HG02798 (cell line): ENCODE measurements around the gene CTRB2.
A peak's percentile ranks its signal among the peaks of the same experiment; 100 is the strongest.
"Not testable (repeated sequence)": the region's sequence is repeated elsewhere in the genome, so short reads cannot be mapped to it uniquely, and the experiment has no call there.

ENCODE experiments used
- ATAC-seq: cut with Tn5 transposase; IDR thresholded peaks from one replicate; pipeline ENCODE4 v1.9.1; 2021; ENCODE audit warnings: mild to moderate bottlenecking; ENCODE audit not compliant: unreplicated experiment, poor library complexity

The CTRB2 gene

DNA sequence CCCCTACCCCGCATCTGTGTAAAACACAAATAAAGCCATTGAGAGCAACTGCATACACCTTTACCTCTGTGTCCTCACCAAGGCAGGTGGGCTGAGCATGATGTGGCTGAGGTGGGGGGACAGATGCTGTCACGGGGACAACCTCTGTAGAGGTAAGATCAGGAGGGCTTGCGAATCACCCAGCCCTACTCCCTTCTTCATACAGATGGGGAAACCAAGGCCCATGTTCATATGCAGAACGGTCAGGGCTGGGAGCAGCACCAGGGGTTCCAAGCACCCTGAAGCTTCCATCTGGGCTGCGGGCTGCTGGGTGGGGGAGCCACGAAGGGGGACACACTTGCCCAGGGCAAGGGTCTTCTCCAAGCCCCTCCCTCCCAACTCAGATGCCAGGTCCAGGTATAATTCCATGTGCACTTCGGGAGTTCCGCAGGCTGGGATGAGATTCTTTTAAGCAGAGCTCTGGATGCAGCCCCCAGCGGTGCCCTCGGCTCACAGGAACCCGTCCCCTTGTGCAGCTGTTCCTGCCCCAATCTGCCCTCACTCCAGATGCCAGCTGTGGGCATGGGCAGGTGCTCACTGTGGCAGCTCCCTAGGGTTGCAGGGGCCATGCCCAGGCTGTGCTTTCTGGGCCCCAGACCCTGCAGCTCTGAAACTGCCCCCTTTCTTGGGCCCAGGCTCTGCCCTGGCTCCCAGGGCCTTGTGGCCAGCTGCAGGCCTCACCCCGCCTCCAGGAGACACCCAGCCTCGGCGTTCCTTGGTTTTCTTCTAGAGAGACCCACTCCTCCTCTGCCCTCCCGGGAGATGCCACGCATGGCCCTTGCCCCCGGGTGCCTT, 21.4 kb upstream of the CTRB2 start:
- ATAC-seq: no peak

DNA sequence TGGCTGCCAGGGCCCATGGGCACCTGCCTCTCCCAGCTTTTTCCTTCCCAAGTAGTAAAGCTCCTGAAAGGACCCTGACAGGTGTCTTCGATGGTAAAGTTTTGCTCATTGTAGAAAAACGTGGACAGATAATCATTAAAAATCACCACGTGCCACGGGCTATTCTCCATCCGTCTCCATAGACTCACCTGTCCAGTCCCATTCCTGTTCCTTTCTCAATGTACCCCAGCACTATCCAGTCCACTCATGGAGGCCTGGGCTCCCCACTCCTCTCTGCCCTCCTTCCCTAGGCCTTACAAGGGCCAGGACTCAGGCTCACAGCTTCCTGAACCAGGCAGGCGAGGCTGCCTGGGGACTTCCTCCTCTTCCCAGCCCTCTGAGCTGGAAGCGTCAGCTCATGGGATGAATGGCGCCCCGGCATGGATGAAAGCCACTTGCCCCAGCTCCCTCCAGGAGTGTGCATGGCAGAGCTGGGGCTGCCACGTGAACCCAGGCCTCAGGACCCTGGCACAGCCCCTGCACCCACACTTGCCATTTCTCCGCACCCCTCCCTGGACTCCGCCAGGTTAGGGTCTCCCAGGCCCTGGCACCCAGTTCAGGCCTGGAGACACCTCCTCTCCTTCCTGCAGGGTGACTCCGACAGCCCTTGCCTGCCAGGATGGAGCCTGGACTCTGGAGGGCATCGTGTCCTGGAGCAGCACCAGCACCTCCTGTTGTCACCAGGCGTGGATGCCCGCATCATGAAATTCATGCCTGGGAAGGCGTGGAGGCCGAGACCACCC, 20.6 kb upstream of the CTRB2 start:
- ATAC-seq: no peak

DNA sequence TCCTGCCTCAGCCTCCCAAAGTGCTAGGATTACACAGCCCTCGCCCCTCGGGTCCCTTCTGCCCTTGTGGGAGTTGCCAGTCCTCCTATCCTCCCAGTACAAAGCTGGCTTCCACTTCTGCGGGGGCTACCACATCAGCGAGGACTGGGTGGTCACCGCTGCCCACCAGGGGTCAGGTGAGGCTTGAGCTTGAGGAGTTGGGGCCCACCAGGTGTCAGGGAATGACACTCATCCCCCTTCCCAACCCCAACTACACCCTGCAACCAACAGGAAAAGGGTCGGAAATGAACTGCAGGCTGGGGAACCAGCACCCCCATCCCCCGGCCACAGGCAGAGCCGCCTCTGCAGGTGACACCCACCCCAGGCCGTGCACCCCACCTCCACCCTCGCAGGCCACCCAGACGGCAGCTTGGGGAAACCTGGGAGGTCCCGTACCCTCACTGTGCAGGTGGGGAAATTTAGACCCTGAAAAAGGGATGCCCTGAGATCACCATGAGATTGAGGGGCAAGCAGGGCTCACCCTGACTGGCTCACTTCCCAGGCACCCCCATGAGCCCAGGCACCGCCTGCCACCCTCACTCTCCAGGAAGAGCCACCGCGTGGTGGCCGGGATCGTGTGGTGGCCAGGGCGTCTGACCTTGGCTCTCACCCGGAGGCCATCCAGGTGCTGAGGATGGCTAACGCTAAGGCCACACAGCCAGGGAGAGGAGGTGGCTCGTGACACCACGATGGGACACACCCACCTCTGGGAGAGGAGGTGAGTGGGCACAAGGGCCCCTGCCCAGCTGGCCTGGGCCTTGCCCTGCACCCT, 19.8 kb upstream of the CTRB2 start:
- ATAC-seq: no peak

DNA sequence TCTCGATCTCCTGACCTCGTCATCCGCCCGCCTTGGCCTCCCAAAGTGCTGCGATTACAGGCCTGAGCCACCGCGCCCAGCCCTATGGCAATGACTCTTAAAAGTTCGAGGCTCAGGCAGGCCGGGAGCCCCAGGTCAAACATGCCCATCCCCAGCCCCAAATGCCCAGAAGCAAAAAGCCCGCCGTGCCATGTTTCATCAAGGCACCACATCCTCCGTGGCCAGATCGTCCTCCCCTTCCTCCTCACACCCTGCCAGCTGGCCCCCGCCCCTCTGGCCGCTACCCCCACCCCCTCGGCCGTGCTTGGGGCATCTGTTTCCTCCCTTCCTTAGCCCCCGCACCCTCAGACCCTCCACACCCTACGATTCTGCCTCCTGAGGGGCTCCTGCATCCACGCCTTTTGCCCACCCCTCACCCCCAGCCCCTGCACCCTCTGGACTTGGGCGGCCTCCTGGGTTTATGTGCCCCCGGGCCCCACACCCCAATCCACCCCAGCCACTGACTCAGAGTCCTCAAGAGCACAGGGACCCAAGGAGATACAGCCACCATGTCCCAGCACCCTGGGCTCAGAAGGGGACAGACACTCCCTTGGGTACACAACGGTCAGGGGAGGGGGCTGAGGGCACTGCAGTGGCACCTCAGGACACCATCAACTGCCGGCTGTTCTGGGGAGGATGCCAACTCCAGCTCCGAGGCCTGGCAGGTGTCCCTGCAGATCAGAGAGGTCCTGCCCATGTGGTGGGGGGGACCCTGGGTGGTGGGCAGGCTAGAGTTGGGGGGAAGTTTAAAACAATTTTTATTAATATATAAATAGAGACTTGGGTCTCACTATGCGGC, 18.9 kb upstream of the CTRB2 start:
- no peak for ATAC-seq

- no peak for ATAC-seq
These were observed 18.1 kb upstream of the CTRB2 start for GRCh38 chr16:75225092-75225491.

- ATAC-seq: no peak
These were observed 17.5 kb upstream of the CTRB2 start for GRCh38 chr16:75224306-75225082.

GRCh38 chr16:75223129-75223528, 16.2 kb upstream of the CTRB2 start:
- not testable (repeated sequence) for ATAC-seq

GRCh38 chr16:75222271-75222783, 15.4 kb upstream of the CTRB2 start:
- ATAC-seq: no peak

GRCh38 chr16:75219838-75220237, 12.9 kb upstream of the CTRB2 start:
- ATAC-seq: peak; percentile 60

DNA sequence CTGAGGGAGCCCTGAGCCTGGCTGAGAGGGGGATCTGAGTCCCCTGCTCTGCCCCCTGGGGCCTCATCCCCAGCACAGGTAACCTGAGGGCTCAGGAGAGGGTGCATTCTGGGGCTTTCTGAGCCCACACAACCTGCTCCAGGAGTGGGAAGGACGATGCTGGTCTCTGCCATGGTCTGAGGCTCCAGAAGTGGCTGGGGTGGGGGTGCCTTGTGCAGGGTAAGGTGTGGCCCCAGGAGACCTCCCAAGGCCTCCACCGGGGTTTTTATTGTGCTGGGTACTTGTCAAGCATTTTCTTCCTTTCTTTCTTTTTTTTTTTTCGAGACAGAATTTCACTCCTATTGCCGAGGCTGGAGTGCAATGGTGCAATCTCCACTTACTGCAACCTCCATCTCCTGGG, 12.1 kb upstream of the CTRB2 start:
- ATAC-seq: no peak

DNA sequence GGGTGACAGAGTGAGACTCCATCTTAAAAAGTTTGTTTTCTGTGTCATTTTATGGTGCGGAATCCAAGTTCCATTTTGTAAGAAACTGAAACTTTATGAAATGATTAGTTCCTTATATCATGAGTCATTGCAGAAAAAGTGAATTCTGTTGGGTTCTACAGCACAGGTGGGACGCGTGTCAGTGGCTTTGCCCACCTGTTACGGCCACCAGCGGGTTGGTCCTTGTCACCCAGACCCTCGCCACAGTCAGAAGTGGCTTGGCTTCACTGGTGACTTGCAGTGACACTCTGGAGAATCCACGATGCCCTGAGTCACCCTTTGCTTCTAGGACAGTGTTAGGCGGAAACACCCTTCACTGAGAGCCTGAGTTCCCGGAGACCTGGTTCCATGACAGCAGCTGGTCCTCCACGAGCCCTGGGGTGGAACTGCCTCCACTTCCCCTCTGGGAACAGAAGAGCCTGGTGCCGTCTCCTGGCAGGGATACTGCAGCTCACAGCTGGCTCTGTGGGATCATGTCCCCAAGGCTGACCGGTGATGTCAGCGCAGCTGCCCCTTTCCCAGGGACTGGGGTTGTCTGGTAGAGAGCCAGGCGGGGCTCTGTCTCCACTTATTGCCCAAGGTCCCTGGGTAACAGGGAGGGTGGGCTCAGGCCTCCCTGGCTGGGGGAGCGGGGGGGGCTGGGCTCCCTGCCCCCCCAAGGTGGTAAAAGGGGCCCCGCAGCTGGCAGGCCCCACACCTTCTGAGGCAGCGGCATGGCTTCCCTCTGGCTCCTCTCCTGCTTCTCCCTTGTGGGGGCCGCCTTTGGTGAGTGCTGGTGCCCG, 11.5 kb upstream of the CTRB2 start, which contains the start of gene CTRB1:
TSS of gene CTRB1 (plus strand) at position 733 of the 821 bp plus-strand sequence. CDS start at position 753, 20 bp downstream.
- ATAC-seq: peak; percentile 53

DNA sequence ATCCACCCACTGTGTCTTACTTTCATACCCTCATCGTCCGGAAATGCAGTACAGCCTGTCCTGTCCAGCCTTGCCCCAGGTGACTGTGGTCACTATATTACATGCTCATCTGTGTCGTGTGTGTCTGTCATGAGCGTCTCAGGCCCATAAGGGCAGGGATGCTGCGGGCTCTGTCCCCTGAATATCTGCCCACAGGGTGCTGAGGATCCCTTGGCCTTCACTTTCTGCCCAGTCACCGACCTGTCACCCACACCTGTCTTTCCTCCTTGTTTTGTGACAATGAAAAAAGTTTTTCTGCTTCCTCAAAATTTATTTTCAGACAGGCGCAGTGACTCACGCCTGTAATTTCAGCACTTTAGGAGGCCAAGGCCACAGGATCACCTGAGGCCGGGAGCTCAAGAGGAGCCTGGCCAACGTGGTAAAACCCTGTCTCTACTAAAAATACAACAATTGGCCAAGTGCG, 10.5 kb upstream of the CTRB2 start:
- no peak for ATAC-seq

GRCh38 chr16:75216576-75216975, 9.6 kb upstream of the CTRB2 start:
- ATAC-seq: no peak

DNA sequence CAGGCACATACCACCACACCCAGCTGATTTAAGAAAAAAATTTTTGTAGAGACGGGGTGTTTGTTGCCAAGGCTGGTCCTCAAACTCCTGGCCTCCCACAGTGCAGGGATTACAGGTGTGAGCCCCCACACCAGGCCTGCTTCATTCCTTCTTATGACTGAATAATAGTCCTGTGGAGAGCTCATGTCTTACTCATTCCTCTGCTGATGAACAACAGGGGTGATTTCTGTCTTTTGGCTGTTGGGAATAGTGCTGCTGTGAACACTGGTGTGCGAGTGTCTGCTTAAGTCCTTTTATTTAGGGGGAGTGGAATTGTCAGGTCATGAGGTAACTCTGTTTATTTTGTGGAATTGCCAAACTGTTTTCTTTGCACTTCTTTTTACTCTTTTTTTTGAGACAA, 9.2 kb upstream of the CTRB2 start:
- no peak for ATAC-seq

- ATAC-seq: not testable (repeated sequence)
These were observed 4.3 kb upstream of the CTRB2 start for GRCh38 chr16:75211286-75211685.

DNA sequence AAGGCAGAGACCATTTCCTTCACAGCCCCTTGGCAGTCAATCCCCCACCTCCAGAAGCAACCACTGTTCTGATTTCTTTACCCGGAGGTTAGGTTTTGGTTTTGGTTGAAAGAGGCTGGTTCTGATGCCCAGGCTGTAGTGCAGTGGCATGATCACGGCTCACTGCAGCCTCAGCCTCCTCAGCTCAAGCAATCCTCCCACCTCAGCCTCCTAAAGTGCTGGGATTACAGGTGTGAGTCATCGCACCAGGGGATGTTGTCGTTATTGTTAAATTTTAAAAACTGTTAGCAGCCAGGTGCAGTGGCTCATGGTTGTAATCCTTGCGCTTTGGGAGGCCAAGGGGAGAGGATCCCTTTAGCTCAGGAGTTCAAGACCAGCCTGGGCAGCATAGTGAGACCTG, 3.0 kb upstream of the CTRB2 start:
- ATAC-seq: no peak

DNA sequence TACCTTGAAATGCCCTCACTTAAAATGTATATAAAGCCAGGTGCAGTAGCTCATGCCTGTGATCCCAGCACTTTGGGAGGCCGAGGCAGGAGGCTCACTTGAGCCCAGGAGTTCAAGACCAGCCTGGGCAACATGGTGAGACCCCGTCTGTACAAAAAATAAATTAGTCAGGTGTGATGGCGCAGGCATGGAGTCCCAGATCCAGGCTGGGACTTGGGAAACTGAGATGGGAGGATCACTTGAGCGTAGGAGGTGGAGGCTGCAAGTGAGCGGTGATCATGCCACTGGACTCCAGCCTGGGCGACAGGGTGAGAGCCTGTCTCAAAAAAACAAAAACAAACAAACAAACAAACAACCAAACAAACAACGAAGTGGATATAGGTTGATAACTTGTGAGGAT, 2.6 kb upstream of the CTRB2 start:
- ATAC-seq: not testable (repeated sequence)
